Astrocyte (in vitro differentiated cells and primary cell): ENCODE results near the gene PAMR1. TPM values are rescaled to one million over a fixed set of nuclear protein-coding genes. Genes with fewer than 3 reads are reported as not detected.

Experiments used
- DNase-seq: peaks from one replicate; pipeline ENCODE4 v3.0.0-alpha.2; 2010; ENCODE audit warnings: low read depth
- FAIRE-seq: peaks from 2 replicates; lab custom pipeline; 2011; peaks lifted over from hg19 to GRCh38; lab: Jason Lieb, UNC
- H2AFZ ChIP-seq: 2 replicates; pipeline ENCODE4 v1.6.0; 2012; ENCODE audit warnings: low read depth, low read length, inconsistent platforms
- H3K27ac ChIP-seq: 2 replicates; pipeline ENCODE4 v1.5.1; 2011; ENCODE audit warnings: low read depth, low read length, inconsistent platforms
- H3K27me3 ChIP-seq: 2 replicates; pipeline ENCODE4 v1.6.0; 2011; ENCODE audit warnings: low read length, inconsistent platforms; ENCODE audit not compliant: insufficient read depth
- H3K36me3 ChIP-seq: 2 replicates; pipeline ENCODE4 v1.5.1; 2011; ENCODE audit warnings: low read length, inconsistent platforms; ENCODE audit not compliant: insufficient read depth
- H3K4me1 ChIP-seq: 2 replicates; pipeline ENCODE4 v1.5.1; 2011; ENCODE audit warnings: low read length, inconsistent platforms; ENCODE audit not compliant: insufficient read depth
- H3K4me2 ChIP-seq: 2 replicates; pipeline ENCODE4 v1.6.0; 2012; ENCODE audit warnings: low read length, inconsistent platforms
- H3K4me3 ChIP-seq: 2 replicates; pipeline ENCODE4 v1.5.1; 2011; ENCODE audit warnings: low read depth, mild to moderate bottlenecking, low read length, inconsistent platforms; ENCODE audit not compliant: insufficient read depth
- H3K79me2 ChIP-seq: 2 replicates; pipeline ENCODE4 v1.6.0; 2012; ENCODE audit warnings: mild to moderate bottlenecking, low read length, inconsistent platforms; ENCODE audit not compliant: insufficient read depth
- H3K9ac ChIP-seq: 2 replicates; pipeline ENCODE4 v1.6.0; 2012; ENCODE audit warnings: mild to moderate bottlenecking, low read length, inconsistent platforms
- H3K9me3 ChIP-seq: 2 replicates; pipeline ENCODE4 v1.5.1; 2012; ENCODE audit warnings: low read depth, mild to moderate bottlenecking, low read length, inconsistent platforms; ENCODE audit not compliant: insufficient read depth
- H4K20me1 ChIP-seq: 2 replicates; pipeline ENCODE4 v1.6.0; 2012; ENCODE audit warnings: low read length, inconsistent platforms; ENCODE audit not compliant: insufficient read depth
- H3K27ac Mint-ChIP-seq: one replicate; pipeline ENCODE4 v1.8.0; 2021; ENCODE audit warnings: mild to moderate bottlenecking, mixed read lengths; ENCODE audit not compliant: unreplicated experiment
- H3K27me3 Mint-ChIP-seq: one replicate; pipeline ENCODE4 v1.8.0; 2021; ENCODE audit warnings: low read depth, mixed read lengths; ENCODE audit not compliant: unreplicated experiment
- H3K36me3 Mint-ChIP-seq: one replicate; pipeline ENCODE4 v1.8.0; 2021; ENCODE audit warnings: low read depth, mixed read lengths; ENCODE audit not compliant: unreplicated experiment
- H3K4me1 Mint-ChIP-seq: one replicate; pipeline ENCODE4 v1.8.0; 2021; ENCODE audit warnings: low read depth, mixed read lengths; ENCODE audit not compliant: unreplicated experiment
- H3K4me3 Mint-ChIP-seq: one replicate; pipeline ENCODE4 v1.8.0; 2021; ENCODE audit warnings: mild to moderate bottlenecking, moderate library complexity, mixed read lengths; ENCODE audit not compliant: unreplicated experiment
- H3K9me3 Mint-ChIP-seq: one replicate; pipeline ENCODE4 v1.8.0; 2021; ENCODE audit warnings: mild to moderate bottlenecking, mixed read lengths; ENCODE audit not compliant: unreplicated experiment
- CTCF ChIP-seq: IDR thresholded peaks from 2 replicates; pipeline ENCODE4 v1.5.1; 2011; ENCODE audit warnings: low read depth, mild to moderate bottlenecking, inconsistent platforms, low read length, moderate library complexity; ENCODE audit not compliant: insufficient read depth
- EZH2 ChIP-seq: IDR thresholded peaks from 2 replicates; pipeline ENCODE4 v1.6.1; 2012; ENCODE audit warnings: mild to moderate bottlenecking, low read length, inconsistent platforms; ENCODE audit not compliant: insufficient read depth
- total RNA-seq: library from RNA; stranded (reverse); gene quantifications from 2 replicates; pipeline ENCODE4 v1.2.1, GENCODE V29; 2021

The PAMR1 gene
- total RNA-seq, 1 donor from 2014 or later = 12.6 TPM

- Histone ChIP-seq H3K27ac (no peak overlapping the region), H3K4me3 (no peak overlapping the region), H3K4me2 (peak overlapping the region; percentile 38), H3K9me3 (no peaks in the 10 kb centered on the region), H3K4me1 (peaks cover 19% of the 10 kb centered on the region), H3K27me3 (no peaks in the 10 kb centered on the region), H3K9ac (no peak overlapping the region), H3K79me2 (no peaks in the 10 kb centered on the region), H3K36me3 (no peaks in the 10 kb centered on the region), H4K20me1 (no peaks in the 10 kb centered on the region), H2AFZ (no peak overlapping the region)
- TF ChIP-seq EZH2 (no peak), CTCF (no peak)
- DNase-seq (peak; percentile 86), FAIRE-seq (peak; percentile 76)
- H3K9me3 Mint-ChIP-seq = no peaks in the 10 kb centered on the region
- H3K36me3 Mint-ChIP-seq = no peaks in the 10 kb centered on the region
- peak overlapping the region; percentile 6 for H3K27ac Mint-ChIP-seq
- H3K27me3 Mint-ChIP-seq = no peaks in the 10 kb centered on the region
- peaks cover 49% of the 10 kb centered on the region for H3K4me1 Mint-ChIP-seq
- no peak overlapping the region for H3K4me3 Mint-ChIP-seq
These were observed 10.2 kb downstream of the PAMR1 start for GRCh38 chr11:35515224-35515623.

- no peaks in the 10 kb centered on the region for H4K20me1 ChIP-seq
- no peak overlapping the region for H2AFZ ChIP-seq
- H3K9ac ChIP-seq = no peak overlapping the region
- H3K27me3 ChIP-seq = no peaks in the 10 kb centered on the region
- TF ChIP-seq EZH2 = no peak
- TF ChIP-seq CTCF = no peak
- Mint-ChIP-seq H3K4me3 (no peak overlapping the region), H3K27ac (no peak overlapping the region), H3K36me3 (no peaks in the 10 kb centered on the region), H3K9me3 (no peaks in the 10 kb centered on the region), H3K27me3 (no peaks in the 10 kb centered on the region), H3K4me1 (peaks cover 48% of the 10 kb centered on the region)
- no peaks in the 10 kb centered on the region for H3K79me2 ChIP-seq
- no peak overlapping the region for H3K4me3 ChIP-seq
- H3K36me3 ChIP-seq = no peaks in the 10 kb centered on the region
- H3K4me1 ChIP-seq = peaks cover 19% of the 10 kb centered on the region
- DNase-seq (no peak), FAIRE-seq (no peak)
- H3K9me3 ChIP-seq = no peaks in the 10 kb centered on the region
- H3K27ac ChIP-seq = no peak overlapping the region
- no peak overlapping the region for H3K4me2 ChIP-seq
These were observed 10.9 kb downstream of the PAMR1 start for GRCh38 chr11:35514481-35514880.

- Mint-ChIP-seq H3K4me3 (peak overlapping the region; percentile 21), H3K27me3 (no peaks in the 10 kb centered on the region), H3K27ac (peak overlapping the region; percentile 97), H3K9me3 (peaks cover 6% of the 10 kb centered on the region), H3K36me3 (no peaks in the 10 kb centered on the region), H3K4me1 (peaks cover 44% of the 10 kb centered on the region)
- DNase-seq (peak; percentile 86), FAIRE-seq (peak; percentile 97)
- no peak overlapping the region for H3K4me3 ChIP-seq
- peaks cover 19% of the 10 kb centered on the region for H3K4me1 ChIP-seq
- no peaks in the 10 kb centered on the region for H3K36me3 ChIP-seq
- H3K9me3 ChIP-seq = no peaks in the 10 kb centered on the region
- H4K20me1 ChIP-seq = no peaks in the 10 kb centered on the region
- H2AFZ ChIP-seq = no peak overlapping the region
- TF ChIP-seq CTCF (no peak), EZH2 (no peak)
- H3K27me3 ChIP-seq = no peaks in the 10 kb centered on the region
- peak overlapping the region; percentile 48 for H3K27ac ChIP-seq
- H3K9ac ChIP-seq = no peak overlapping the region
- no peaks in the 10 kb centered on the region for H3K79me2 ChIP-seq
- peak overlapping the region; percentile 14 for H3K4me2 ChIP-seq
These were observed 13.8 kb downstream of the PAMR1 start for GRCh38 chr11:35511666-35512065.
